Measurements from ENCODE around the gene CLEC2A.

DNA sequence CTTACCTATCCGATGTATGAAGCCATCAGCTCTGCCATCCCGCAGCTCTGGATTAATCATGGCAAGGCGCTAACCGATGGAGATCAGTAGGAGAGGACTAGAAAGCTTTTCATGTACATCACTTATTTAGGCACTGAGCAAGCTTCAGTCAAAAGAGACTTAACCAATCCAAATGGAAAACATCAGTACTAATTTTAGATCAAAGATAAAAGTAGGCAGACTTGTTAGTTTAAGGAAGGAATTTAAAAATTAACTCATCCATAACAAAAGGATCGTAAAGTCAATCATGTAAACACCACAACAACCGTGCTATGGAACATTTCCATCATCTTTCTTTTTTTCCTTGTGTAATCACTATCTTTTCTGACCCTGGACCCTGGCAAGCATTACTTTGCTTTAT, at the start of gene CLEC2A:
- TF ChIP-seq, protein P1, sequence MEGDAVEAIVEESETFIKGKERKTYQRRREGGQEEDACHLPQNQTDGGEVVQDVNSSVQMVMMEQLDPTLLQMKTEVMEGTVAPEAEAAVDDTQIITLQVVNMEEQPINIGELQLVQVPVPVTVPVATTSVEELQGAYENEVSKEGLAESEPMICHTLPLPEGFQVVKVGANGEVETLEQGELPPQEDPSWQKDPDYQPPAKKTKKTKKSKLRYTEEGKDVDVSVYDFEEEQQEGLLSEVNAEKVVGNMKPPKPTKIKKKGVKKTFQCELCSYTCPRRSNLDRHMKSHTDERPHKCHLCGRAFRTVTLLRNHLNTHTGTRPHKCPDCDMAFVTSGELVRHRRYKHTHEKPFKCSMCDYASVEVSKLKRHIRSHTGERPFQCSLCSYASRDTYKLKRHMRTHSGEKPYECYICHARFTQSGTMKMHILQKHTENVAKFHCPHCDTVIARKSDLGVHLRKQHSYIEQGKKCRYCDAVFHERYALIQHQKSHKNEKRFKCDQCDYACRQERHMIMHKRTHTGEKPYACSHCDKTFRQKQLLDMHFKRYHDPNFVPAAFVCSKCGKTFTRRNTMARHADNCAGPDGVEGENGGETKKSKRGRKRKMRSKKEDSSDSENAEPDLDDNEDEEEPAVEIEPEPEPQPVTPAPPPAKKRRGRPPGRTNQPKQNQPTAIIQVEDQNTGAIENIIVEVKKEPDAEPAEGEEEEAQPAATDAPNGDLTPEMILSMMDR (IDR thresholded peaks at IDR 0.05), result no peak
- TF ChIP-seq SIN3A (IDR thresholded peaks at IDR 0.05; ENCODE audit: borderline replicate concordance, insufficient read depth, low read depth, low read length), result no peak
